ENCODE measurements around the gene HSF4.

- no peak for TF ChIP-seq CTCF (IDR thresholded peaks at IDR 0.05)
- TF ChIP-seq ZFX (IDR thresholded peaks at IDR 0.05; ENCODE audit: borderline replicate concordance): no peak
Measured at GRCh38 chr16:67166110-67166547, 1.6 kb downstream of the HSF4 start.

All from 22Rv1 (cell line).